ENCODE data around the gene ZNF438.
"Not testable (repeated sequence)": the region's sequence is repeated elsewhere in the genome, so short reads cannot be mapped to it uniquely, and the experiment has no call there.

ZNF438 gene

DNA sequence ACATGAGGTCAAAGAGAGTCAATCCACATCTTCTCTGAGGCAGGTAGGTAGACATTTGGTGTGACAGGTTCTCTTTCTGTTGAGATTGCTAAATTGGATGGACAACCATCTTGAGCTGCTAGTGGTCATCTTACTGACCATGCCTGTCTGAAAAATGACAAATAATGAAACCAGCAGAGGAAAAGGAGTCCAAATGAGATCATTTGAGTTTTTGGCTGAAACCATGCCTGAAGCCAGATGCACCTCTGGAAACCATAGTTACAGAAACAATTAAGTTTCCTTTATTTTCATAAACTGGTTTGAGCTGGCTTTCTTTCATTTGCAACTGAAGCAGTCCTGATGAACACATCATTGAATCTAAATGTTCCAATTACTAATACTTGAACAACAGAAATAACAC lies 100.6 kb downstream of the ZNF438 start:
- DNase-seq = no peak

DNA sequence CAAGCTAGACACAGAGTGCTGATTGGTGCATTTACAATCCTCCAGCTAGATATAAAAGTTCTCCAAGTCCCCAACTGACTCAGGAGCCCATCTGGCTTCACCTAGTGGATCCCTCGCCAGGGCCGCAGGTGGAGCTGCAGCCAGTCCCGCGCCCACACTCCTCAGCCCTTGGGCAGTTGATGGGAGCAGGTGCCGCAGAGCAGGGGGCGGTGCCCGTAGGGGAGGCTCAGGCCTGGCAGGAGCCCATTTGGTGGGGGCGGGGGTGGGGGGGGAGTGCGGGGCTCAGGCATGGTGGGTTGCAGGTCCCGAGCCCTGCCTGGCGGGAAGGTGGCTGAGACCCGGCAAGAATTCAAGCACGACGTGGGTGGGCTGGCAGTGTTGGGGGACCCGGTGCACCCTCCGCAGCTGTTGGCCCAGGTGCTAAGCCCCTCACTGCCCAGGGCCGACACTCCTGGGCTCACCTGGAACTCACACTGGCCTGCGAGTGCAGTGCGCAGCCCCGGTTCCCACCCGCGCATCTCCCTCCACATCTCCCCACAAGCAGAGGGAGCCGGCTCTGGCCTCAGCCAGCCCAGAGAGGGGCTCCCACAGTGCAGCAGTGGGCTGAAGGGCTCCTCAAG lies 101.7 kb downstream of the ZNF438 start:
- DNase-seq = no peak

DNA sequence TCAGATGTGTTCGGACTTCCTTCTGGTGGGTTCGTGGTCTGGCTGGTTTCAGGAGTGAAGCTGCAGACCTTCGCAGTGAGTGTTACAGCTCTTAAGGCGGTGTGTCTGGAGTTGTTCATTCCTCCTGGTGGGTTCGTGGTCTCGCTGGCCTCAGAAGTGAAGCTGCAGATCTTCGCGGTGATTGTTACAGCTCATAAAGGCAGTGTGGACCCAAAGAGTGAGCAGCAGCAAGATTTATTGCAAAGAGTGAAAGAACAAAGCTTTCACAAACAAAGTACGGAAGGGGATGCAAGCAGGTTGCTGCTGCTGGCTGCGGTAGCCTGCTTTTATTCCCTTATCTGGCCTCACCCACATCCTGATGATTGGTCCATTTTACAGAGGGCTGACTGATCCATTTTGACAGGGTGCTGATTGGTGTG lies 102.3 kb downstream of the ZNF438 start:
- not testable (repeated sequence) for DNase-seq

DNA sequence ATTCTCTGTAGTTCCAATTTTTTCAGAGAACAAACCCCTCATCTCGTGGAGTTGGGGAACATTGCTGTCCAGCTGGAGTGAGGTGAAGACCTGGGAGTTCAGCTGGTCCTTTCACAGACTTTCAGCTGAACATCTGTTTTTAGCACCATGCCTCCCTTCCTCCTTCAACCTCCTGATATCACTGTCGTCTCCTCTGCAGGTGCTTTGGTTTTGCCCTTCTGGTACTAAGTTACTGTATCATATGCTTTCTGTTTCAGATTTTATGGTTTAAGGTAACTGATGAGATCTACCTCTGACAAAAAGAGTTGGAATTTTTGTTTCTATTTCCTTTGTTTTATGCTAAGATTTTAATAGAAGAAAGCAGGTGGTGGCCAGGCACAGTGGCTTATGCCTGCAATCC lies 102.9 kb downstream of the ZNF438 start:
- no peak for DNase-seq

DNA sequence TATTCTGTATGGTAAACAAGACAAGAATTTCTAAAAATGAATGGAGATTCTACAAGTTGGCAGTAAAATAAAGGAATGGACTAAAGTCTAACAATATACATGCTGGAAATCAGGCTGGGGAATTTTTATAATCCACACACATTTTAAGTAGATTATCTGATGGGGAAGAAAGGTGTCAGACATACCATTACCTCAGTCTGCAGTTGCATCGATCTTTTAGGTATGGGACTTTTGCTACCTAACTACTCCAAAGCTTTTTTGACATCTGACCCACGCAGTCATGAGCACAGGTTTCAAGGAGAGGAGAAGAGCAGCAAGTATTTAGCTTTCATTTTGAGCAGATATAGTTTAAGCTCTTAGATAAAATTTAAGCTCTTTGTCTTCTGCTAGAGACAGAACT lies 113.0 kb downstream of the ZNF438 start:
- no peak for DNase-seq

DNA sequence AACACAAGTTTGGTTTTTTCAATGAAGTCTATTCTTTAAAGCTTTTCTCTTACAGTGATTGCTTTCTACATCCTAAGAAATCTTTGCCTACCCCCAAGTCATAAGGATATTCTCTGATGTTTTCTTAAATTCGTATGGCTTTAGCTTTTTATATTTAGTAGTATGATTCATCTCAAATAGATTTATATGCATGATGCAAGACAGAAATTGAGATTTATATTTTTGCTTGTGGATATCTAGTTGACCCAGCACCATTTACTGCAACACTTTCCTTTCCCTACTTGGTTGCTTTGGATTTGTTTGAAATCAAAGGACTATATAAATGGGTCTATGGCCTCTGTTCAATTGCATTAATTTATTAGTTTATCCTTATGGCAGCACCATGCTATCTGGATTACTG lies 113.9 kb downstream of the ZNF438 start:
- no peak for DNase-seq

DNA sequence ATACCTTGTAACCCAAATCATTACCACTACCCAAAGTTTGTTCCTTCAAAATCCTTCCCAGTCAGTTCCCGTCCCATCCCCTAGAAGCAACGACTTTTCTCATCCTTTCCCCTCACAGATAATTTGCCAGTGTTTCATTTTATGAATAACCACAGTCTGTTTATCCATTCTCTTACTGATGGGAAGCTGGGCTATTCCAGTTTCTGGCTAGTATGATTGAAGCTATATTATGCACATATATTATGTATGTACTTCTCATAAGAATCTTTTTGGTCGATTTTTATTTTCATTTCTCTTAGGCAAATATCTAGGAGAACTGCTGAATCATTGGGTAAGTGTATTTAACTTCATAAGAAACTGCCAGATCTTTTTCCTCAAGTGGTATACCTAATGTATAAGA lies 114.6 kb downstream of the ZNF438 start:
- DNase-seq = no peak

DNA sequence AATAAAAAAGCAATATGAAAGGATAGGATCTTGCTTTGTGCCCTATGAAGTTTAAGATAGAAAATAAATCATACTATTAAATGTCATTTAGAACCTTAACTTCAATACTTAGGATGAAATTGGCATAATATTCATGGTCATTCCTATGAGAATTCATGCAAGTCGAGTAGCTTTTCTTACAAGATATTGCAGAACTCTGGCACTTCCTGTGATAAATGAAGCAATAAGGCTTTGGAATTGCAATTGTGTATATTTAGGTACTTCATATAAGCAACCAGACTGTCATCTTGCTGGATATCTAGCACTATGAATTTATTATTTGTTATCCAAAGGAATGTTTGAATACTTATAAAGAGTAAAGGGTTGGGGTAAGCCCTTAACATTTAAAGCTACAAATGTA lies 116.5 kb downstream of the ZNF438 start:
- DNase-seq = no peak

DNA sequence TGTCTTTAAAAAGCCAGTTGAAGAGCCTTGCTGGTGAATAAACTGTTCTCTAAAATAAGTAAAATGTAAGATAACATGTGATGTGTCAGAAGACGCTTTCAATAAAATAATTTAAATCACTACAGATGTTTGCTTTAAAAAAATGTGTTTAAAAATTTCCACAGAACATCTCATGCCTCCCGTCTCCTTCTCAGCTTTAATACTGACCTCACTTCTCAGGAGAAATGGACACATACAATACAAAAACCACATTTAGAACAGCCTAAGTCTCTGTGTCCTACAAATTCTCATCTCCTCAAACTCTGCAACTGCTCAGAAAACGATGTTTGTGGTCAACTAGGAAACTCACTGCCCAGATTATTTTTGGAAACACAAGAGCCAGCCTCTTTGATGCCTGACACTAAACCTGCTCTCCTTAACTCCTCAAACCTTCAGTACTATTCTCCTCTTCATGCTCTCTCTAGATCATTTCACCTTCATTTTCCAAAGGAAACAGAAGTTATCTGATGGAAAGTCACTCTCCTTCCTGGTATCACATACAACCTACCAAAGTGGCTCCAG lies 120.3 kb downstream of the ZNF438 start:
- DNase-seq = no peak

DNA sequence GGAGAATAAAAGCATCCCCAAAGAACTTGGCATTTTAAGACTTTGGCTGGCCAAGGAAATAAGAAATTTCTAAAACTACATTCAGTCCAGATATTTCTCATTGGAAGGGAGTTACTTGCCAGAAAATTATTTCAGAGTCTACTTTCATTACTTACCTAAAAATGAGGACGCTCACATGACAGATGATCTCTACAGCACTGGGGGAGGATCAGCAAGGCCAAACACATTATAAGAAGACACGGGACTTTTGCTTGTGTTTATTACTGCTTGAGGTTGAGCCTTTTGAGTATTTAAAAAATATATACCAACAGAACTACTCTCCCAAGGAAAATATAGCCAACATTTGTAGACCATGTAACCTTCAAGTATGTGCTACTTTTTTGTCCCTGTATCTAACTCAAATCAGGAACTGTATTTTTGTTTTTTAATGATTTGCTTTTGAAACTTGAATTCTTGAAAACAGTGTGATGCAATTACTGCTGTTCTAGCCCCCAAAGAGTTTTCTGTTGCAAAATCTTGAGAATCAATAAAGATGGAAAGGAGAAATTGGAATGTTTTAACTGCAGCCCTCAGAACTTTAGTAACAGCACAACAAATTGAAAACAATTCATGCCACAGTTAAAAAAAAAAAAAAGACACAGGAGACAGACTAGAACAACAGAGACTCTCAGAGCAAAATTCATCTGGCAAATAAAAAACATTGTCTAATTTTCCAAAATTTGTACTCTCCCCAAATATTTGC lies 128.1 kb downstream of the ZNF438 start:
- no peak for DNase-seq

DNA sequence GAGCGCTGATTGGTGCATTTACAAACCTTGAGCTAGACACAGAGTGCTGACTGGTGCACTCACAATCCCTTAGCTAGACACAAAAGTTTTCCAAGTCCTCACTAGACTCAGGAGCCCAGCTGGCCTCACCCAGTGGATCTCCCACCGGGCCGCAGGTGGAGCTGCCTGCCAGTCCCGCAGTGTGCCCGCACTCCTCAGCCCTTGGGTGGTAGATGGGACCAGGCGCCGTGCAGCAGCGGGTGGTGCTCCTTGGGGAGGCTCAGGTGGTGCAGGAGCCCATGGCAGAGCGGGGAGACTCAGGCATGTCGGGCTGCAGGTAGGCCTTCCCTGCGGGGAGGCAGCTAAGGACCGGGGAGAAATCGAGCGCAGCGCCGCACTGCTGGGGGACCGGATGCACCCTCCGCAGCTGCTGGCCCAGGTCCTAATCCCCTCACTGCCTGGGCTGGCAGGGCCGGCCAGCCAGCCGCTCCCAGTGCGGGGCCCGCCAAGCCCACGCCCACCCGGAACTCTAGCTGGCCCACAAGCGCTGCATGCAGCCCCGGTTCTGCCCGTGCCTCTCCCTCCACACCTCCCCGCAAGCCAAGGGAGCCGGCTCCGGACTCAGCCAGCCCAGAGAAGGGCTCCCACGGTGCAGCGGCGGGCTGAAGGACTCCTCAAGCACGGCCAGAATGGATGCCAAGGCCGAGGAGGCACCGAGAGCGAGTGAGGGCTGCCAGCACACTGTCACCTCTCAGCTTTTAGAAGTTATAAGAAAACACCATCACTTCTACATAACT lies 128.9 kb downstream of the ZNF438 start:
- DNase-seq = no peak

DNA sequence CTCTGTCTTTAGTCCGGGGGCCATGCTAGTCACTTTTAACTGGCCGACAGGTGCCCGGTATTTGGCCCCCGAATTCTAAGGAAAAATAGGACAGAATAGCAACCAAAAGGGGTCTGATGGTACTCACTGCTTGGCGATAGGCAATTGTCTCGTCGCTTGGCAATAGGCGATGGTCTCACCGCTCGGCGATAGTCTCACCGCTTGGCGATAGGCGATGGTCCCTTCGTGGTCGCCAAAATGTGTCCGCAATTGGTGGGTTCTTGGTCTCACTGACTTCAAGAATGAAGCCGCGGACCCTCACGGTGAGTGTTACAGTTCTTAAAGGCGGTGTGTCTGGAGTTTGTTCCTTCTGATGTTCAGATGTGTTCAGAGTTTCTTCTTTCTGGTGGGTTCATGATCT lies 130.2 kb downstream of the ZNF438 start:
- not testable (repeated sequence) for DNase-seq

DNA sequence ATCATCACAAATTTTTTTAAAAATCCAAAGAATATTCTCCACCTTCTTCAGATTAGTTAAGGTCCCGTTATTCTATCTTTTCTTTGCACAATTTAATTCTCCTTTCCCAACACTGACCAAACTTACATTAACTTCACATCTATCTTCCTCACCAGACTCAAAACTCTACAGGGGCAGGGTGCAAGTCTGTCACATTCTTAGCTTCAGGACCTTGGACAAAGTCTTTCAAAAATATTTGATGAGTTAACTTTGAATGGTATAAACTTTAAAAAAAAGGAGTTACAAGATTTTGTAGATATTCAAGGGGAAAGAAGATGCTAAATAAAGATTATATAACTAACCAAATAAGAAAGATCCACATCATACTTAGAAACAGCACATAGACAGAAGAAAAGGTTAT lies 132.7 kb downstream of the ZNF438 start:
- no peak for DNase-seq

DNA sequence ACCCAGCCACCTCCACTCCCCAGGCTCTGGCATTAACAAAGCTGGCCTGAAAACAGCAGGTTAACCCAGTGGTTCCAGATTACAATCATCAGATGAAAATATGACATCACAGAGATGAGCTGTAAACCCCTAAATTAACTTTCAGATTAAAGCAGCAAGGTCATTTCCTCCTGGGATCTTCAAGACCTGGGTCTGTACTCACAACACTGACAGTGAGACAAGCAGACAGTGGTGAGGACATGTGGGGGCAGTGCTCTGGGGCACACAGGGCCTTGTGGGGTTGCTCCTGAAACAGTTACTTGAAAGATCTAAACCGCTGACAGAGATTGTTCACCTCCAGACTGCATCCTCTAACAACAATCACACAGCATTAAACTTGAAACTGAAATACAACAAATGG lies 134.1 kb downstream of the ZNF438 start:
- DNase-seq = no peak

DNA sequence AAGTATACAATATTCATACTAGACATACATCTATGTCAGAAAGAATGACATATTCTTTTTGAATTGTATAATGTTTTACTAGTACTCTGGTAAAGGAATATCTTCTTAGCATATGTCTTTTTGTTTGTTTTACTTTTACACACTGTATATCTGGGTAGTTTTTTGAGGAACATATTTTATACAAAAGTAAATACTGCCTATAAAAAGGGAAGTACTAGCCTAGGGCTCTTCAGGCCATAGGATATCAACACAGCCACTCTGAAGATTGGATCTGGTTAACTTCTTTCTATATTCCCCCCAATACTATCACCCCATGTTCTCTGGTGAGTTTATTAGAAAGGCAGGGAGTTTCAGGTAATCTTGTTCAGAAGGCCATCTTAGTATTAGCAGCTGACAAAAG lies 134.6 kb downstream of the ZNF438 start:
- no peak for DNase-seq

DNA sequence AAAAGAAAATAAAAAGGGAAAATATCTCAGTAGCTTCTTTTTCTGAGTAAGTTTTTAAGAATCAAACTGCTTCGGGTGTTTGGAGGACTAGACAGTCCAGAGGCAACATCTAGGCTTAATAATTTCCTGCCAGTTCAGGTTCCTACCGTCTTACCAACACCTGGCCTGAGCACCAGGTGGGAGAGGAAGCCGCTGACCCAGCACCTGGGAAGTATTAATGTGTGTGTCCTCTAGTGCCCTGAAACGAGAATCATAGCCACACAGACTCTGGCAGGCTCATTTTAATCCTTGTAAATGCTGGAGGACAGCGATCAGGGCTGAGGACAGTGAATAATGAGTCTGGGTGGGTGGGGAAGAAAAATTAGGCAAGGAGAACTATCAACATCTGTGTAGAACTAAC lies 137.4 kb downstream of the ZNF438 start:
- DNase-seq = no peak

DNA sequence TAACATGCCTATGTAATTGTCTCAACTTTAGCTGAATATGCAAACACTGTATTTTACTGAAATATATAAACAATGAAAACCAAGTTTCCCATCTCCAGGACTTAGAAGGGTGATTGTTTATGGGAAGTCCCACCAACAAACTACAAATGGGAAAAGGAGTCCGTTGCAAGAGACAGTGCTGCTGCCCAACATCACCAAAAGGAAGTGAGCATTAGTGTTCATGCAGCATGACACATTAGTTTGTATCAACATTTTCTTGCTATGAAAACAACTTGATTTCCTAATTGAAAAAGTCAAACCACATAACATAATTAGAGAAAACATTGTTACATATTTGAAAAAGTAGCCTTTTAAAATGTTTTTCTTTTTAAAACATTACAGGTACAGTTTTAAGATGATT lies 138.5 kb downstream of the ZNF438 start:
- peak; percentile 8 for DNase-seq

DNA sequence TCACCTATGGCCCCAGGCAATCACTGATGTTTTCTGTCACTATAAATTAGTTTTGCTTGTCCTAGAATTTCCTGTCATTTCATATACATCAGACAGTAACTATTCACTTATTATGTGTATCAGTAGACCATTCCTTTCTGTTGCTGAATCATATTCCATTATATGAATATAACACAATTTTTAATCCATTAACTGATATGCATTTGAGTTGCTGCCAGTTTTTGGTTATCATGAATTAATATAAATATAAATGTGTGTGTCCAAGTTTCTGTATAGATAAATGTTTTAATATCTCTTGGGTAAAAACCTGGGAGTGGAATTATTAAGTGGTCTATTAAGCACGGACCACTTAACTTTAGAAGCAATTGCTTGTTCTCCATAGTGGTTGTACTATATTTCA lies 143.8 kb downstream of the ZNF438 start:
- DNase-seq = no peak

DNA sequence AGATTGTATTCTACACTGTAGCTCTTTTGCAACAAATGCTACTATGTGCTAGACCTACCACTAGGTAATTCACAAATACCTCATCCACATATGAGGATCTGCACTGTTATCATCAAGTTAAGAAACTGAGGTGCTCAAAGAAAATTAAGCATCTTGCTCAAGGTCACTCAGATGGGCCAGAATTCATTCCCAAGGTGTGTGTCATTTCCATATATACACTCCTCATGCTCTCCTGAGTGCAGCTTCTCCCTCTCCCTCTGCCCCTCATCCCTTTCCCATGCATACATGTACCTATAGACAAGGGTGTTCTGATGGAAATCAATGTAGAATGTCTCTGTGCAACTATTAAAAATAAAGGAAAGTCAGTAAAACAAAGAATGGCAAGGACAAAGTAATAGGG lies 146.2 kb downstream of the ZNF438 start:
- no peak for DNase-seq

DNA sequence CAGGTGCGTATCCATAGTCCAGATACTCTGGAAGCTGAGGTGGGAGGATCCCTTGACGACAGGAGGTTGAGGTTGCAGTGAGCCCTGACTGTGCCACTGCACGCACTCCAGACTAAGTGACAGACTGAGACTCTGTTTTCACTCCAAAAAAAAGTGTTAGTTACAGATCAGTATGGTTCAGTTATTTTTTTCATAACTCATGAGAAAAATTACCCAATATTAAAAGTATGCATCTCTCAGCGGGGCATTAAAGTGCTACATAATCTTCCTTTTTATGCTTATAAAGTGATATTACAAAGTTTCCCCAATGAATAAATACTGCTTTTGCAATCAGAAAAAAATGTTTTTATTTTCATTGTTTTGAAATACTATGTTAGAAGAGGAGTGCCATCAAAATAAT lies 147.9 kb downstream of the ZNF438 start:
- DNase-seq = no peak

DNA sequence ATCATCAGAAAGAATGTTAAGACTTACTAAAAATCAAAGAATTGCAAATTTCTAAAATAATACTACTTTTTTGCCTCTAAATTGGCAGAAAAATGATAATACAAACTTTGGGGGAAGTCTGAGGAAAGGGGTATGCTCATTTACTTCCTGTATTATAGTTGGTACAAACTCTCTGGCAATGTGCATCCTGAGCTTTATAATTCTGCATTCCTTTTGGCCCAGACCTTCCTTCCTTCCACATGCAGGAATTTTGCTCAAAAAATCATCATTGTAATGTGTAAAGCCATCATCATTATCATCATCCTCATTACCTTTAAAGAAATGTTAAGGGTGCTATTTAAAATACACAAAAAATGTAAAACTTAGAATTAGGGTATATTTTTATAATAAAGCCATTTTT lies 148.5 kb downstream of the ZNF438 start:
- no peak for DNase-seq

DNA sequence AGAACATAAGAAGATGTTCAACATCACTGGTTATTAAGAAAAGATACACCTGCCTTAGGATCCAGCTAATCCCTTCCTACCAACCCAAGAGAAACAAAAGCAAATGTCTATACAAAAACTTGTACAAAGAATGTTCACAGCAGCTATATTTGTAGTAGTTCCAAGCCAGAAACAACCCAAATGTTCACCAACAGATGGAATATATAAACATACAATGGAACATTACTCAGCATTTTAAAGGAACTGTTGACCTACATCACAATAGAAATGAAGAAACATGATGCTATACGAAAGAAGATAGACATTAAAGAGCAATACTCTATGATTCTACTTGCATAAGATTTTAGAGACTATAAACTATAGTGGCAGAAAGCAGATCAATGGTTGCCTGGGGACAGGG lies 149.4 kb downstream of the ZNF438 start:
- no peak for DNase-seq

DNA sequence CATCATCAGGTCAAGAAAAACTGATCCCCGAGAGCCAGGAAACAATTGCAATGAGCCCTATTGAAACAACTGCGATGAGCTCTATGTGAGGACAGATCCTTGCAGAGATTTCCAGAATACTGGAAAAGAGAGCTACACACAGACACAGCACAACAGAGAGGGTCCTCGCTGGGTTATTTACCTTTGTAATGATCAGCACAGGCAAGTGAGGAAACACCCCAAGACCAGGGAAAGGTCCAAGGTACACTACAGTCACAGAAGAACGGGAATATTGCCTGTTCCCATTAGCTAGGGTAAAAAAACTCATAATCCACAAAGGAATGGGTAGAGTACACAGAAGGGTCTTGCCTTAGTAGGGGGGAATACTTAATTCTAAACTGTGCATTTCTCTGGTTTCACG lies 152.7 kb downstream of the ZNF438 start:
- no peak for DNase-seq

DNA sequence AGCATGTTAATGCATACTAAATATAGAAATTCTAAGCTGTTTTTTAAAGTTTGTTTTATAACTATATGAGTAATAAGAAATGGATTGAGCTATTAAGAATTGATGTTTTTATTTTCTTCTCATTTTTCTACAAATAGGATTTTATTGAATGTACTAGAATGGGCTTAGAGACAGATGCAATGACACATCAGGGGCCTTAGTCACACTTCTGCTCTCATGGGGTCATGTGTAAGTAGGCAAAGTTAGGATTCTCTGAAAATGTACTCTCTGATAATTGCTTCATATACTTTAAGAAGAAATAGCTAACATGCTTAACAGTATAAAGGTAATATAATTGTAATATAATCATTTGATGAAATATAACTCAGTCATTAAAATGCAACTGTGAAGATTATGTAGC lies 154.6 kb downstream of the ZNF438 start:
- DNase-seq = peak; percentile 12
